Activated T-cell treated with anti-CD3 and anti-CD28 coated beads, Interleukin-2, amount 50 U/mL, for 48 hours (primary cell): ENCODE measurements around the gene MTA1.

Experiments
- DNase-seq, 2 experiments: peaks; one replicate each; pipeline ENCODE4 v3.0.0-alpha.2; 2020

Gene MTA1

DNA sequence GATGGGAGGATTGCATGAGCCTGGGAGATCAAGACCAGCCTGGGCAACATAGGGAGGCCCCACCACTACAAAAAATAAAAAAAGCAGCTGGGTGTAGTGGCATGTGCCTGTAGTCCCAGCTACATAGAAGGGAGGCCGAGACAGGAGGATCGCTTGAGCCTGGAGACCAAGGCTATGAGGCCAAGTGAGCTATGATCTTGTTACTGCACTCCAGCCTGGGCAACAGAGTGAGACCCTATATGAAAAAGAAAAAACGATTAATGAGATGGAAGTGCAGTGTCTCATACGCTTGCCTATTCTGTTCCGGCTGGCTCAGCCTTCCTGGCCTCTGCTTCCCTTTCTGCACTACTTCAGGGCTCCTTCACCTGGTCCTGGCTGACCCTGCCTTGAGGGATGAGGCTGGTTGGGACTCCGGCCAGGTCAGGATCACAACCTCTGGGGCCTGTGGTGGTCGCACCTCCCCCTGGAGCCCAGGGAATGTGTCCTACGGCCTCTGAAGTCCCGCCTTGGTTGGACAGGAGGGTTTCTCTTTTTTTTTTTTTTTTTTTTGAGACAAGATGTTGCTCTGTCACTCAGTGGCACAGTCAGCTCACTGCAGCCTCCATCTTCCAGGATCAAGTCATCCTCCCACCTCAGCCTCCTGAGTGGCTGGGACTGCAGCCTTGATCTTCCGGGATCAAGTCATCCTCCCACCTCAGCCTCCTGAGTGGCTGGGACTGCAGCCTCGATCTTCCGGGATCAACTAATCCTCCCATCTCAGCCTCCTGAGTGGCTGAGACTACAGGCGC, 82.1 kb downstream of the MTA1 start:
- peak in 1 of 2 experiments; percentile 17 for DNase-seq

DNA sequence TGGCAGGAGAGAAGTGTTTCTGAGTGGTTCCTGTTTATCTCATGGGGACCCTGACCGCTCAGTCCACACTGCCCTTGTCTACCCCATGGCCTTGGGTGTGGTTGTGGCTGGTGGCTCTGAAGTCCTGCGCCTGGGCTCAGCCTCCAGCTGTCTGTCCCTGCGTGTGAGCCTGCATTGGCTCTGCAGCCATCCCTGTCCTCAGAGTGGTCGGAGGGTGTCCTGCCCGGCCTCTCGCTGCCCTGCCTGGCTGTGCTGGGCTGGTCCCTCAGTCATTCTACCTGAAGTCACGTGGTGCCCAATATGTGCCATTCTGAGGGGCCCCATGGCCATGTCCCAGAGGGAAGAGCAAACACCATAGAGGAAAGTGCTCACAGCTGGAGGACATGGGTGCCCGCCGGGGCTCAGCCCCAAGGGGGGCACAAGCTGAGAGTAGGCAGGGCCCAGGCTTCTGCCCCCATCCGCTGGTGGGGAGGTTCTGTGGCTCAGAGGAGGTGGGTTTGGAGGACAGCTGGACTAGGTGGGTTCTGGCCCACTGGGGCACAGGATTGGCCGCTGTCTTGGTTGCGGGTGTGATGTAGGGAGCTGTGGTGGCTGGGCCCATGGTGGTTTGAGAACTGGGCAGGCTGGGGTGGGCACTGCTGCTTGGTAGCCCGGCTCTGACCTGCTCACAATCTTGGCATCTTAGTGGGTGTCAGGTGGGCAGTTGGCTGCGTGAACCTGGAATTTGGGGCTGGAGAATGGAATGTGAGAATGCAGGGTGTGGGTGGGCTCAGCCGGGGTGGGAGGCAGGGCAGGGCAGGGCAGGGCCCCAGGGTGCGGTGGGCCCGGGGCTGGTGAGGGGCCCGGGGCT, 83.0 kb downstream of the MTA1 start:
- DNase-seq, result peak in 1 of 2 experiments; percentile 18

DNA sequence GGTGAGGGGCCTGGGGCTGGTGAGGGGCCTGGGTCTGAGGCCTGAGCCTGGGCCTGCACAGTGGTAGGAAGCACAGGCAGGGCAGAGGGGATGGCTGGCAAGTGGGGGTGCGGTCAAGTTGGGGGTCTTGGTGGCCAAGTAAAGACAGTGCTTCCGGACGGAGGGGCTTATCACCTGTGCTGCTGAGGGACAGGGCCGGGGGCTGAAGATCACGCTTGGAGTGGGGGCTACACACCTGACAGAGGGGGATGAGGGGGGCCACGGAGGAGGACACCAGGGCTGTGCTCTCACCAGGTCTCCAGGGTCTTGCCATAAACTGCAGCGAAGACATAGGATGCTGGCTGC, 83.6 kb downstream of the MTA1 start:
- DNase-seq, result no peak

DNA sequence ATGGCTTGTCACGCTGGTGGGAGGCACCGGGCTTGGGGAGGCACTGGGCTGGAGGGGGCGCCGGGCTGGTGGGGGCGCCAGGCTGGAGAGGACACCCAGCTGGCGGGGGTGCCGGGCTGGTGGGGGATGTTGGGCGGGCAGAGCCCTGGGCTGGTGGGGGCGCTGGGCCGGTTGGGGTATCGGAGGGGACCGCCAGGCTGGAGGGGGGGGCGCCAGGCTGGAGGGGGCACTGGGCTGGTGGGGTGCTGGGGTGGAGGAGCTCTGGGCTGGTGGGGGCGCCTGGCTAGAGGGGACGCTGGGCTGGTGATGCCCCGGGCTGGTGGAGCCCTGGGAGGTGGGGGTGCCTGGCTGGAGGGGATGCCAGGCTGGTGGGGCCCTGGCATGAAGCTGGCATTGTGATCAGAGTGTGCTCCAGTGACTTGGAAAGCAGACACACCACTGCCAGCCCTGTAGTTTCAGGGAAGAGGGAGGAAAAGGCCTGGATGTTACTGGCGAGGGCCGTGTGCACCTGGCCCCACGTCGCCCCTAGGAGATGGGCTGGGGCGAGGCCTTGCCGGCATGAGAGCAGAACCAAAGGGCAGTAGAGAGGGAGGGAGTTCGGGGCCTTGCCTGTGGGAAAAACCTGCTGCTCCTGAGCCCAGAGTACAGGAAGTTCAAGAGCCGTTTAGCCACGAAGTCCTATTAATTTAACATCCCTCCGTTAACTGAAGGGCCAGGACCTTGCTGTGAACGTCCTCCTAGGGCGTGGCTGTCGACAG, 84.5 kb downstream of the MTA1 start:
- no peak for DNase-seq

GRCh38 chr14:105505101-105505500, 85.5 kb downstream of the MTA1 start:
- DNase-seq, result no peak

- no peak for DNase-seq
These were observed 87.6 kb downstream of the MTA1 start for GRCh38 chr14:105507247-105507646.

GRCh38 chr14:105508069-105508468, 88.4 kb downstream of the MTA1 start:
- DNase-seq, result no peak

DNA sequence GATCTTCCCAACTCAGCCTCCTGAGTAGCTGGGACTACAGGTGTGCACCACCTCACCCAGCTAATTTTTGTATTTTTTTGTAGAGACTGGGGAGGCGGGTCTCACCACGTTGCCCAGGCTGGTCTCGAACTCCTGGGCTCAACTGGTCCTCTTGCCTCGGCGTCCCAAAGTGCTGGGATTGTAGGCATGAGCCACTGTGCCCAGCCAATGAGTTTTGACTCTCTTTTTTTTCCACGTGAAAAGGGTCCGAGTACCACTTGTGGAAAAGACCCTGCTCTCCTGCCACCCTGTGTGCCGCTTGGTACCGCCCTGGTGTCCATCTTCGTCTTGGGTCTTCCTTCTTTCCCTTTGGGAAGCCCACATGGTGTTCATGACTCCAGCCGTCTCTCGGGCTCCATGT, 89.0 kb downstream of the MTA1 start:
- DNase-seq, result no peak

DNA sequence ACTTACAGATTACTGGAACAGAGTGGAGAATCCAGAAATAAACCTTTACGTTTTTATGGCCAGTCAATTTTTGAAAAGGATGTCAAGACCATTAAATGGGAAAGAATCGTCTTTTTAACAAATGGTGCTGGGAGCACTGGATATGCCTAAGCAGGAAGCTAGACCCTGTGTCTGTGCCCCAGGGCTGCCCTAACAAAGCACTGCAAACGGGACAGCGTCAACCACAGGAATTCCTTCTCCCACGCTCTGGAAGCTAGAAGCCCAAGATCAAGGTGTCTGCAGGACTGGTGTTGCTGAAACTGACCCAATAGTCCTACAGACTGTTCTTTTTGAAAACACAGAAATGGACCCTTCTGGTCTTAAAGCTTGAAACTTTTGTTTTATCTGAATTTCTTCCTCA, 97.5 kb downstream of the MTA1 start:
- no peak for DNase-seq

- DNase-seq, result no peak
These were observed 100.5 kb downstream of the MTA1 start for GRCh38 chr14:105519946-105520698.
